ENCODE data around the gene EBF3. TPM values are rescaled to one million over a fixed set of nuclear protein-coding genes. Genes with fewer than 3 reads are reported as not detected.

EBF3 gene
- total and polyA plus RNA-seq, 2 experiments from 2014 or later = 0.22 to 0.77 TPM

- WGBS (ENCODE audit: low lambda C conversion rate, missing lambda C conversion rate) = 91% methylated on average over 17 of the region's 17 CpGs
- H3K4me1 ChIP-seq (ENCODE audit: insufficient read depth) = no peaks in the 10 kb centered on the region
- H3K4me3 ChIP-seq = no peak overlapping the region
- no peaks in the 10 kb centered on the region for H3K36me3 ChIP-seq (replicated peaks; ENCODE audit: insufficient read depth, low read depth)
- no peak for TF ChIP-seq EZH2 (IDR thresholded peaks at IDR 0.05; ENCODE audit: borderline replicate concordance)
- TF ChIP-seq CTCF (IDR thresholded peaks at IDR 0.05; ENCODE audit: poor library complexity) = no peak
- TF ChIP-seq EZH2phosphoT487 (IDR thresholded peaks at IDR 0.05; ENCODE audit: low read depth, severe bottlenecking, unreplicated experiment) = no peak
- no peak overlapping the region for H3K27ac ChIP-seq
- H3K9me2 ChIP-seq (replicated peaks; ENCODE audit: insufficient read depth) = no peaks in the 10 kb centered on the region
- no peaks in the 10 kb centered on the region for H3K9me3 ChIP-seq (ENCODE audit: low read depth)
- no peaks in the 10 kb centered on the region for H3K27me3 ChIP-seq
- H2AFZ ChIP-seq = no peak overlapping the region
- DNase-seq (ENCODE audit: low spot score) = no peak
- no peak overlapping the region for H3K4me2 ChIP-seq
- no peaks in the 10 kb centered on the region for H4K20me1 ChIP-seq (ENCODE audit: insufficient read depth, poor library complexity, severe bottlenecking)
- H3K79me2 ChIP-seq = no peaks in the 10 kb centered on the region
Measured at GRCh38 chr10:129790715-129791446, 173.2 kb downstream of the EBF3 start.

- Histone ChIP-seq H3K27me3 (no peaks in the 10 kb centered on the region), H2AFZ (no peak overlapping the region), H3K4me3 (no peak overlapping the region), H3K27ac (no peak overlapping the region), H3K4me2 (no peak overlapping the region), H4K20me1 (ENCODE audit: insufficient read depth, poor library complexity, severe bottlenecking) (no peaks in the 10 kb centered on the region), H3K79me2 (no peaks in the 10 kb centered on the region), H3K36me3 (replicated peaks; ENCODE audit: insufficient read depth, low read depth) (no peaks in the 10 kb centered on the region), H3K9me3 (ENCODE audit: low read depth) (no peaks in the 10 kb centered on the region), H3K4me1 (ENCODE audit: insufficient read depth) (no peaks in the 10 kb centered on the region), H3K9me2 (replicated peaks; ENCODE audit: insufficient read depth) (no peaks in the 10 kb centered on the region)
- TF ChIP-seq EZH2phosphoT487 (IDR thresholded peaks at IDR 0.05; ENCODE audit: low read depth, severe bottlenecking, unreplicated experiment) = no peak
- TF ChIP-seq EZH2 (IDR thresholded peaks at IDR 0.05; ENCODE audit: borderline replicate concordance) = no peak
- DNase-seq (ENCODE audit: low spot score) = no peak
- WGBS (ENCODE audit: low lambda C conversion rate, missing lambda C conversion rate) = 94% methylated on average over 10 of the region's 10 CpGs
Measured at GRCh38 chr10:129788215-129788614, 175.9 kb downstream of the EBF3 start.

- Histone ChIP-seq H2AFZ (no peak overlapping the region), H3K4me3 (no peak overlapping the region), H3K79me2 (no peaks in the 10 kb centered on the region), H3K36me3 (replicated peaks; ENCODE audit: insufficient read depth, low read depth) (no peaks in the 10 kb centered on the region), H3K9me2 (replicated peaks; ENCODE audit: insufficient read depth) (no peaks in the 10 kb centered on the region), H3K27ac (no peak overlapping the region), H3K4me1 (ENCODE audit: insufficient read depth) (no peaks in the 10 kb centered on the region), H4K20me1 (ENCODE audit: insufficient read depth, poor library complexity, severe bottlenecking) (no peaks in the 10 kb centered on the region), H3K27me3 (no peaks in the 10 kb centered on the region), H3K4me2 (no peak overlapping the region), H3K9me3 (ENCODE audit: low read depth) (no peaks in the 10 kb centered on the region)
- TF ChIP-seq EZH2 (IDR thresholded peaks at IDR 0.05; ENCODE audit: borderline replicate concordance) (no peak), CTCF (IDR thresholded peaks at IDR 0.05; ENCODE audit: poor library complexity) (no peak), EZH2phosphoT487 (IDR thresholded peaks at IDR 0.05; ENCODE audit: low read depth, severe bottlenecking, unreplicated experiment) (no peak)
- no peak for DNase-seq (ENCODE audit: low spot score)
- WGBS (ENCODE audit: low lambda C conversion rate, missing lambda C conversion rate) = 82% methylated on average over 5 of the region's 5 CpGs
Measured at GRCh38 chr10:129787557-129787956, 176.5 kb downstream of the EBF3 start.

- H3K9me2 ChIP-seq (replicated peaks; ENCODE audit: insufficient read depth) = no peaks in the 10 kb centered on the region
- H3K9me3 ChIP-seq (ENCODE audit: low read depth) = no peaks in the 10 kb centered on the region
- no peaks in the 10 kb centered on the region for H3K27me3 ChIP-seq
- no peak overlapping the region for H2AFZ ChIP-seq
- no peak overlapping the region for H3K4me3 ChIP-seq
- no peaks in the 10 kb centered on the region for H3K36me3 ChIP-seq (replicated peaks; ENCODE audit: insufficient read depth, low read depth)
- no peak for TF ChIP-seq EZH2 (IDR thresholded peaks at IDR 0.05; ENCODE audit: borderline replicate concordance)
- no peaks in the 10 kb centered on the region for H3K4me1 ChIP-seq (ENCODE audit: insufficient read depth)
- WGBS (ENCODE audit: low lambda C conversion rate, missing lambda C conversion rate) = 70% methylated on average over 10 of the region's 10 CpGs
- no peaks in the 10 kb centered on the region for H4K20me1 ChIP-seq (ENCODE audit: insufficient read depth, poor library complexity, severe bottlenecking)
- no peak for DNase-seq (ENCODE audit: low spot score)
- no peak overlapping the region for H3K4me2 ChIP-seq
- no peak overlapping the region for H3K27ac ChIP-seq
- H3K79me2 ChIP-seq = no peaks in the 10 kb centered on the region
Measured at GRCh38 chr10:129786216-129786615, 177.9 kb downstream of the EBF3 start.
